Caco-2 (cell line): Measurements from ENCODE around the gene XPC. TPM values are rescaled to one million over a fixed set of nuclear protein-coding genes. Genes with fewer than 3 reads are reported as not detected.

Source experiments
- BruUV-seq: library from RNA; stranded (reverse); fragments of 400-500 nt; replicated peaks from 2 replicates; lab custom pipeline; 2021; lab: Mats Ljungman, UMichigan
- CTCF ChIA-PET: fragments of 300-600 bp; sonication (Branson Sonifier 250); formaldehyde crosslinking; loops from one replicate; lab custom pipeline; 2022; ENCODE audit warnings: antibody characterized with exemption; lab: Charles Lee
- POLR2A ChIA-PET: fragments of 300-600 bp; sonication (Branson Sonifier 250); formaldehyde crosslinking; loops from one replicate; lab custom pipeline; 2022; ENCODE audit warnings: antibody characterized with exemption; lab: Charles Lee
- DNase-seq, 2 experiments: peaks; one replicate each; pipeline versions ENCODE4 v3.0.0 to v3.0.0-alpha.2; 2020 to 2022
- H3K27me3 ChIP-seq: replicated peaks from 2 replicates; pipeline ENCODE4 v1.6.0; 2011; ENCODE audit warnings: low read length; ENCODE audit not compliant: control insufficient read depth, insufficient read depth
- H3K36me3 ChIP-seq: 2 replicates; pipeline ENCODE4 v1.5.1; 2011; ENCODE audit warnings: low read length; ENCODE audit not compliant: control insufficient read depth, insufficient read depth
- H3K4me1 ChIP-seq: fragments of 250-450 bp; sonication (Bioruptor Pico); 2 replicates; pipeline ENCODE4 v1.5.1; 2020; ENCODE audit warnings: mild to moderate bottlenecking
- H3K4me3 ChIP-seq: 2 replicates; pipeline ENCODE4 v1.5.1; 2011; ENCODE audit warnings: low read depth, mild to moderate bottlenecking, control low read depth, low read length
- H3K9me3 ChIP-seq: fragments of 250-450 bp; sonication (Bioruptor Pico); 2 replicates; pipeline ENCODE4 v1.5.1; 2020; ENCODE audit warnings: mild to moderate bottlenecking, moderate library complexity
- H3K27ac Mint-ChIP-seq: one replicate; pipeline ENCODE4 v1.8.0; 2022; ENCODE audit warnings: mixed read lengths; ENCODE audit not compliant: unreplicated experiment
- H3K27me3 Mint-ChIP-seq: one replicate; pipeline ENCODE4 v1.8.0; 2022; ENCODE audit warnings: mixed read lengths; ENCODE audit not compliant: insufficient read depth, unreplicated experiment
- H3K36me3 Mint-ChIP-seq: one replicate; pipeline ENCODE4 v1.8.0; 2022; ENCODE audit warnings: mild to moderate bottlenecking, mixed read lengths; ENCODE audit not compliant: insufficient read depth, unreplicated experiment
- H3K4me1 Mint-ChIP-seq: one replicate; pipeline ENCODE4 v1.8.0; 2022; ENCODE audit warnings: low read depth, mixed read lengths; ENCODE audit not compliant: unreplicated experiment
- H3K4me3 Mint-ChIP-seq: one replicate; pipeline ENCODE4 v1.8.0; 2022; ENCODE audit warnings: mild to moderate bottlenecking, moderate library complexity, mixed read lengths; ENCODE audit not compliant: unreplicated experiment
- H3K9me3 Mint-ChIP-seq: one replicate; pipeline ENCODE4 v1.8.0; 2022; ENCODE audit warnings: mixed read lengths; ENCODE audit not compliant: unreplicated experiment
- intact Hi-C: fragments of 100-400 bp; cut with micrococcal nuclease; formaldehyde crosslinking; loops from one replicate; pipeline ENCODE4 v1.10.0; 2022; ENCODE audit not compliant: unreplicated experiment
- total RNA-seq: library from RNA; stranded (reverse); gene quantifications from 2 replicates; pipeline ENCODE4 v1.2.3, GENCODE V29; 2022
- TF ChIP-seq, protein P1 (sequence below), 2 experiments: fragments of 200-600 bp in 1 of 2; IDR thresholded peaks; 1 replicate in 1 of 2; 2 replicates in 1 of 2; pipeline versions ENCODE4 v1.5.1 to v1.8.0; 2011 to 2022; ENCODE audit warnings: antibody characterized with exemption in 1 of 2, control low read depth in 1 of 2, inconsistent platforms in 1 of 2, low read depth in 1 of 2, low read length in 1 of 2, mild to moderate bottlenecking in 1 of 2, moderate library complexity in 1 of 2; ENCODE audit not compliant: insufficient read depth in 1 of 2, severe bottlenecking in 1 of 2, unreplicated experiment in 1 of 2

Gene XPC
- total RNA-seq, 1 experiment from 2014 or later, result 31.0 TPM

DNA sequence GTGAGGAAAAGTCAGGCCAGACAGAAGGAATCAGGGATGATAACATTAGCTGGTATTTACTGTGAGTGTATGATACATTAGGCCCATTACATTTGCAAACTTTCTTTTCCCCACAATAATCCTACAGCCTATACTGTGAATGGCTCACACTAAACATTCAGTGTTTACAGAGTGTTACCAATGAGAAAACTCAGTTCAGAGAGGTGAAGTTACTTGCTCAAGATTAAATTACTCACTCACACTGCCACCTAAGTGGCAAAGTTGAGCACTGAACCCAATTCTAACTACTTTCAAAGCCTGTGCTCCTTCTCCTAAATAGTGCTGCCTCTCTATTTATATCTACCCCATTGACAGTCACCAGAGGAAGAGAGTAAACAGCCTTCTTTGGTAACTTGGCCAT is 8.5 kb downstream of the XPC start:
- TF ChIP-seq, protein P1, sequence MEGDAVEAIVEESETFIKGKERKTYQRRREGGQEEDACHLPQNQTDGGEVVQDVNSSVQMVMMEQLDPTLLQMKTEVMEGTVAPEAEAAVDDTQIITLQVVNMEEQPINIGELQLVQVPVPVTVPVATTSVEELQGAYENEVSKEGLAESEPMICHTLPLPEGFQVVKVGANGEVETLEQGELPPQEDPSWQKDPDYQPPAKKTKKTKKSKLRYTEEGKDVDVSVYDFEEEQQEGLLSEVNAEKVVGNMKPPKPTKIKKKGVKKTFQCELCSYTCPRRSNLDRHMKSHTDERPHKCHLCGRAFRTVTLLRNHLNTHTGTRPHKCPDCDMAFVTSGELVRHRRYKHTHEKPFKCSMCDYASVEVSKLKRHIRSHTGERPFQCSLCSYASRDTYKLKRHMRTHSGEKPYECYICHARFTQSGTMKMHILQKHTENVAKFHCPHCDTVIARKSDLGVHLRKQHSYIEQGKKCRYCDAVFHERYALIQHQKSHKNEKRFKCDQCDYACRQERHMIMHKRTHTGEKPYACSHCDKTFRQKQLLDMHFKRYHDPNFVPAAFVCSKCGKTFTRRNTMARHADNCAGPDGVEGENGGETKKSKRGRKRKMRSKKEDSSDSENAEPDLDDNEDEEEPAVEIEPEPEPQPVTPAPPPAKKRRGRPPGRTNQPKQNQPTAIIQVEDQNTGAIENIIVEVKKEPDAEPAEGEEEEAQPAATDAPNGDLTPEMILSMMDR (IDR thresholded peaks at IDR 0.05; ENCODE audit: insufficient read depth in 1 of 2, low read depth in 1 of 2, low read length in 1 of 2, severe bottlenecking in 1 of 2, unreplicated experiment in 1 of 2), result no peak
- H3K4me1 Mint-ChIP-seq, result peaks cover 8% of the 10 kb centered on the region
- POLR2A ChIA-PET, result no interaction called here
- H3K9me3 Mint-ChIP-seq, result no peaks in the 10 kb centered on the region
- intact Hi-C loops, result no loop called here
- no TSS peak for BruUV-seq
- H3K27ac Mint-ChIP-seq, result no peak overlapping the region
- H3K4me3 Mint-ChIP-seq, result no peak overlapping the region
- no peak for DNase-seq
- CTCF ChIA-PET, result no interaction called here
- Histone ChIP-seq H3K9me3 (no peaks in the 10 kb centered on the region), H3K4me3 (no peak overlapping the region), H3K27me3 (no peaks in the 10 kb centered on the region), H3K4me1 (no peaks in the 10 kb centered on the region), H3K36me3 (peaks cover 11% of the 10 kb centered on the region)
- peaks cover 63% of the 10 kb centered on the region for H3K36me3 Mint-ChIP-seq
- no peaks in the 10 kb centered on the region for H3K27me3 Mint-ChIP-seq

DNA sequence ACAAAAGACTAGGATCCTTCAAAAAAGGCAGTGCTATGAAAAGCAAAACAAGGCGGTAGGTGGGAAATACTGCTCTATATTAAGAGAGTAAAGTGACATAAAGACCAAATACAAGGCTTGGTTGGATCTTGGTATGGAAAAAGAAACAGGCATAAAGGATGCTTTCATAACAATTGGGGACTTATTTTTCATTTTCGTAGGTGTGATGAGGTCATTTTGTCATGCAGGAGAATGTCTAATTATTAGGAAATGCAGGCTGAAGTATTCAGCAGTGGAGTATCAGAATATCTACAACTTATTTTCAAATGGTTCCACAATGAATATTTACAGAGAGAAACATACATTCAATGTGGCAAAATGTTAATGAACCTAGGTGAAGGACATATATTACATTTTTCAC is 9.0 kb downstream of the XPC start:
- peaks cover 7% of the 10 kb centered on the region for H3K4me1 Mint-ChIP-seq
- no peaks in the 10 kb centered on the region for H3K27me3 Mint-ChIP-seq
- ChIA-PET POLR2A (no interaction called here), CTCF (no interaction called here)
- H3K9me3 ChIP-seq, result no peaks in the 10 kb centered on the region
- H3K36me3 ChIP-seq, result peaks cover 11% of the 10 kb centered on the region
- no peak overlapping the region for H3K4me3 ChIP-seq
- H3K4me3 Mint-ChIP-seq, result no peak overlapping the region
- no peaks in the 10 kb centered on the region for H3K27me3 ChIP-seq
- no peak for DNase-seq
- H3K9me3 Mint-ChIP-seq, result no peaks in the 10 kb centered on the region
- intact Hi-C loops, result no loop called here
- no peak overlapping the region for H3K27ac Mint-ChIP-seq
- H3K4me1 ChIP-seq, result no peaks in the 10 kb centered on the region
- no TSS peak for BruUV-seq
- H3K36me3 Mint-ChIP-seq, result peaks cover 68% of the 10 kb centered on the region
- TF ChIP-seq, protein P1 (IDR thresholded peaks at IDR 0.05; ENCODE audit: insufficient read depth in 1 of 2, low read depth in 1 of 2, low read length in 1 of 2, severe bottlenecking in 1 of 2, unreplicated experiment in 1 of 2), result no peak

DNA sequence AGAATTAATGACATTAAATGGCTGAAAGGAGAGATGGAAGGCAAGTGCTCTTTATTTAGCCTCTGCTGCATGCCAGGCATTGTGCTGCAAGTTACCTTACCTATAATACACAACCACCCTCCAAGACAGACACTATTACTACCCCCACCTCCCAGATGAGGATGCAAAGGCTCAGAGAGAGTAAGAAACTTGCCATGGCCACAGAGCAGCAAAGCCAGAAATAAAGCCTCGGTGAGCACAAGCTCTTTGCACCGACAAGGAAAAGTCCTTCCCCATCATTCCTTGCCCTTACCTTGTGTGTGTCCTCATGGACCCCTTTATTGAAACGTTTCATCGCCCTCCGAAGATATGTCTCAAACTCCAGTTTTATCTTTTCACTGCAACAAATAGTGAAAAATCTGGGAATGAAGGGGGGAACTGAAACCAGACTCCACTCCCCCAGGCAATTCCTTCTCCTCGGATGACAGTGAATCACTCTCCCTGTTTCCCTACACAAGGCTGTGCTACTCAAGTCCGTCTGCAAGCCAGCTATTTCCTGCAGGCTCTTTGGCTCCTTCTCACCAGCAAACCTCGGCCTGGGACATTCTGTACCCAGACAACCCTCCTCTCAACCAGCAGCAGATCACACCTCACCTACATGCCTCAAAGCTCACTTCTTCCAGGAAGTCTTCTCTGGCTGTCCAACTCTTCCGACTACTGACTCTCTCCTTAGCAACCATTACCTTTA is 11.4 kb downstream of the XPC start:
- TF ChIP-seq, protein P1 (IDR thresholded peaks at IDR 0.05; ENCODE audit: insufficient read depth in 1 of 2, low read depth in 1 of 2, low read length in 1 of 2, severe bottlenecking in 1 of 2, unreplicated experiment in 1 of 2), result no peak
- Histone ChIP-seq H3K9me3 (no peaks in the 10 kb centered on the region; the same call in 1 of the 2 replicates), H3K36me3 (peaks cover 11% of the 10 kb centered on the region), H3K4me1 (no peaks in the 10 kb centered on the region), H3K4me3 (no peak overlapping the region), H3K27me3 (no peaks in the 10 kb centered on the region)
- Mint-ChIP-seq H3K4me1 (peaks cover 7% of the 10 kb centered on the region), H3K36me3 (peaks cover 85% of the 10 kb centered on the region), H3K27ac (no peak overlapping the region), H3K27me3 (no peaks in the 10 kb centered on the region), H3K9me3 (peaks cover 18% of the 10 kb centered on the region), H3K4me3 (no peak overlapping the region)
- no peak for DNase-seq
- no TSS peak for BruUV-seq
- intact Hi-C loops, result no loop called here
- ChIA-PET POLR2A (interaction anchor here (0.6 to 0.8 kb wide), 2 partner anchors 11 to 12 kb away, joined by 3 to 5 read pairs; partner anchors contain the start of genes LSM3 and XPC), CTCF (no interaction called here)
